Measurements from ENCODE around the gene CA11. TPM values are rescaled to one million over a fixed set of nuclear protein-coding genes. Genes with fewer than 3 reads are reported as not detected.

The CA11 gene
- total and polyA plus RNA-seq, 9 of the 15 experiments (the other 6 are each of a cell fraction or from before 2014, with no cell fraction given): 2.9 to 19.9 (median 8.3) TPM

- no peak for TF ChIP-seq MCM5 (IDR thresholded peaks at IDR 0.05; ENCODE audit: low read depth)
- peak; percentile 89 for TF ChIP-seq L3MBTL2 (IDR thresholded peaks at IDR 0.05)
- 0 out of 4 replicates have a peak, but pooled peaks of 1 of the 2 experiments have one; percentile 33 for TF ChIP-seq FOXA3 (CRISPR knock-in tag; conservative IDR thresholded peaks at IDR 0.05 in 1 of 2, IDR thresholded peaks at IDR 0.05 in 1 of 2)
- no peak for TF ChIP-seq FUS (optimal IDR thresholded peaks at IDR 0.05; ENCODE audit: low read depth, low read length)
- no peak for TF ChIP-seq THAP7 (CRISPR knock-in tag; IDR thresholded peaks at IDR 0.05)
- peak; percentile 74; the same call in 1 of the 2 replicates for TF ChIP-seq ZNF395 (CRISPR knock-in tag; IDR thresholded peaks at IDR 0.05)
- TF ChIP-seq NFIC (IDR thresholded peaks at IDR 0.05): peak; percentile 96
- TF ChIP-seq ZNF217 (CRISPR knock-in tag; IDR thresholded peaks at IDR 0.05): no peak
- TF ChIP-seq THRAP3 (IDR thresholded peaks at IDR 0.05; ENCODE audit: borderline replicate concordance): peak; percentile 92
- TF ChIP-seq JUND (IDR thresholded peaks at IDR 0.05; ENCODE audit: borderline replicate concordance, low read depth, low read length): peak; percentile 78
- TF ChIP-seq JUND (tag; IDR thresholded peaks at IDR 0.05; ENCODE audit: borderline replicate concordance, low read depth, low read length): peak; percentile 51; the same call in 1 of the 3 replicates
- no peak for TF ChIP-seq E2F3 (CRISPR knock-in tag; IDR thresholded peaks at IDR 0.05)
- TF ChIP-seq ID3 (CRISPR knock-in tag; IDR thresholded peaks at IDR 0.05): no peak
- 0 out of 2 replicates have a peak, but pooled peaks have one; percentile 63 for TF ChIP-seq ID3 (tag; IDR thresholded peaks at IDR 0.05)
- peak; percentile 88; the same call in 1 of the 2 replicates for TF ChIP-seq MTA1 (IDR thresholded peaks at IDR 0.05; ENCODE audit: borderline replicate concordance)
- no peak for TF ChIP-seq ZNF609 (CRISPR knock-in tag; IDR thresholded peaks at IDR 0.05; ENCODE audit: borderline replicate concordance)
- peak; percentile 30 for TF ChIP-seq ZNF121 (CRISPR knock-in tag; conservative IDR thresholded peaks at IDR 0.05)
- TF ChIP-seq STAT5A (IDR thresholded peaks at IDR 0.05; ENCODE audit: borderline replicate concordance, low read length): no peak
- TF ChIP-seq NBN (IDR thresholded peaks at IDR 0.05; ENCODE audit: low read depth): peak; percentile 95
- TF ChIP-seq OTX1 (CRISPR knock-in tag; IDR thresholded peaks at IDR 0.05): peak; percentile 18; the same call in 1 of the 2 replicates
- TF ChIP-seq MYBL2 (IDR thresholded peaks at IDR 0.05; ENCODE audit: low read depth): no peak
- TF ChIP-seq MYBL2 (CRISPR knock-in tag; IDR thresholded peaks at IDR 0.05; ENCODE audit: borderline replicate concordance): no peak
Measured at GRCh38 chr19:48588670-48589401, 57.2 kb downstream of the CA11 start (continued).

Measured in K562 (cell line).